ENCODE data around the gene BRME1.

Gene BRME1

GRCh38 chr19:13914777-13915176 is 8.9 kb upstream of the BRME1 start:
- no peak overlapping the region for H3K4me3 ChIP-seq (ENCODE audit: low read depth, low read length)
- no peak for TF ChIP-seq CTCF (IDR thresholded peaks at IDR 0.05; ENCODE audit: borderline replicate concordance, insufficient read depth, low read depth, low read length)

- H3K4me3 ChIP-seq (ENCODE audit: low read depth, low read length), result no peak overlapping the region
- no peak for TF ChIP-seq CTCF (IDR thresholded peaks at IDR 0.05; ENCODE audit: borderline replicate concordance, insufficient read depth, low read depth, low read length)
These were observed 7.4 kb upstream of the BRME1 start for GRCh38 chr19:13913352-13913751.

GRCh38 chr19:13909430-13909829 is 3.5 kb upstream of the BRME1 start:
- H3K4me3 ChIP-seq (ENCODE audit: low read depth, low read length), result no peak overlapping the region
- no peak for TF ChIP-seq CTCF (IDR thresholded peaks at IDR 0.05; ENCODE audit: borderline replicate concordance, insufficient read depth, low read depth, low read length)

- no peak for TF ChIP-seq CTCF (IDR thresholded peaks at IDR 0.05; ENCODE audit: borderline replicate concordance, insufficient read depth, low read depth, low read length)
- no peak overlapping the region for H3K4me3 ChIP-seq (ENCODE audit: low read depth, low read length)
These were observed 2.8 kb upstream of the BRME1 start for GRCh38 chr19:13908674-13909073.

- TF ChIP-seq CTCF (IDR thresholded peaks at IDR 0.05; ENCODE audit: borderline replicate concordance, insufficient read depth, low read depth, low read length), result no peak
- H3K4me3 ChIP-seq (ENCODE audit: low read depth, low read length), result peak overlapping the region; percentile 96
These were observed 993 bp upstream of the BRME1 start for GRCh38 chr19:13906910-13907309.

- TF ChIP-seq CTCF (IDR thresholded peaks at IDR 0.05; ENCODE audit: borderline replicate concordance, insufficient read depth, low read depth, low read length), result no peak
These were observed 596 bp upstream of the BRME1 start for GRCh38 chr19:13906521-13906904.

GRCh38 chr19:13902993-13903555 is 2.8 kb downstream of the BRME1 start:
- TF ChIP-seq CTCF (IDR thresholded peaks at IDR 0.05; ENCODE audit: borderline replicate concordance, insufficient read depth, low read depth, low read length), result peak; percentile 27; the same call in 1 of the 2 replicates
- H3K4me3 ChIP-seq (ENCODE audit: low read depth, low read length), result no peak overlapping the region

More at GRCh38 chr19:13906521-13906904, 596 bp upstream of the BRME1 start:
- H3K4me3 ChIP-seq (ENCODE audit: low read depth, low read length), result peak overlapping the region; percentile 96
